Sigmoid colon (tissue), 7 donors: ENCODE data around the gene P2RY12. TPM values are rescaled to one million over a fixed set of nuclear protein-coding genes. Genes with fewer than 3 reads are reported as not detected.
A peak's percentile ranks its signal among the peaks of the same experiment; 100 is the strongest.

Source experiments
- DNase-seq: peaks from one replicate; pipeline ENCODE4 v3.0.0-alpha.2; 2019
- H3K27ac ChIP-seq, 4 donors: fragments of 200-600 bp; sonication (generic); one replicate each; pipeline ENCODE4 v1.5.1; 2016 to 2019; ENCODE audit warnings: mild to moderate bottlenecking in 1 of 4
- H3K27me3 ChIP-seq, 3 donors: fragments of 200-600 bp; sonication (generic); one replicate each; pipeline ENCODE4 v1.5.1; 2019; ENCODE audit warnings: mild to moderate bottlenecking in 1 of 3
- H3K36me3 ChIP-seq, 4 donors: fragments of 200-600 bp; sonication (generic); one replicate each; pipeline ENCODE4 v1.5.1; 2016 to 2019
- H3K4me1 ChIP-seq, 4 donors: fragments of 200-600 bp; sonication (generic); one replicate each; pipeline ENCODE4 v1.5.1; 2017 to 2019
- H3K4me3 ChIP-seq, 4 donors: fragments of 200-600 bp; sonication (generic); one replicate each; pipeline ENCODE4 v1.5.1; 2017 to 2019; ENCODE audit warnings: mild to moderate bottlenecking in 2 of 4, moderate library complexity in 1 of 4
- H3K9me3 ChIP-seq, 4 donors: fragments of 200-600 bp in 3 of 4; sonication (generic) in 3 of 4; one replicate each; pipeline versions ENCODE4 v1.5.1 to v1.6.1; 2013 to 2019
- EP300 ChIP-seq, 4 donors: sonication (generic); formaldehyde crosslinking; IDR thresholded peaks; one replicate each; pipeline ENCODE4 v1.6.1; 2017; ENCODE audit warnings: antibody characterized with exemption in 4 of 4
- POLR2A ChIP-seq, 2 donors: fragments of 450-650 bp; IDR thresholded peaks; one replicate each; pipeline ENCODE4 v1.6.1; 2016; ENCODE audit warnings: antibody characterized with exemption in 2 of 2, mild to moderate bottlenecking in 2 of 2, moderate library complexity in 2 of 2
- POLR2AphosphoS5 ChIP-seq, 4 donors: sonication (generic); formaldehyde crosslinking; IDR thresholded peaks; one replicate each; pipeline ENCODE4 v1.6.1; 2017; ENCODE audit warnings: antibody characterized with exemption in 4 of 4
- WGBS, 2 donors: extraction: QIAGEN DNeasy Blood & Tissue Kit; methylation state at CpG; one replicate each; pipeline ENCODE4 v1.1.7; 2013; 5-methylcytosine and 5-hydroxymethylcytosine counted together
- intact Hi-C: fragments of 100-400 bp; cut with DNase I; formaldehyde crosslinking; loops from one replicate; pipeline ENCODE4 v1.15.1; 2023
- polyA plus RNA-seq, 3 donors: library from polyadenylated mRNA; stranded (reverse); fragments of 200-250 nt; gene quantifications; one replicate each; pipeline ENCODE4 v1.2.3, GENCODE V29; 2013
- total RNA-seq, 4 donors: library from RNA; depleted of rRNA; stranded (reverse); fragments of >200 nt; gene quantifications; one replicate each; pipeline ENCODE4 v1.1.0, GENCODE V29; 2016
- TF ChIP-seq, protein P1 (sequence below), 4 experiments: fragments of 450-650 bp in 3 of 4; fragments of 200-600 bp in 1 of 4; IDR thresholded peaks; one replicate each; pipeline ENCODE4 v1.5.1; 2016 to 2019; ENCODE audit warnings: antibody characterized with exemption in 4 of 4, mild to moderate bottlenecking in 3 of 4, moderate library complexity in 2 of 4
- donor health status: healthy with polysubstance abuse.
- donor health status: Bipolar disorder and iron deficiency.
- donor health status: healthy.

The P2RY12 gene
- total and polyA plus RNA-seq, 7 donors, result 0.60 to 9.3 (median 2.1) TPM

- TF ChIP-seq EP300 (IDR thresholded peaks at IDR 0.05) (no peak), POLR2A (IDR thresholded peaks at IDR 0.05) (no peak), POLR2AphosphoS5 (IDR thresholded peaks at IDR 0.05) (no peak)
- TF ChIP-seq, protein P1, sequence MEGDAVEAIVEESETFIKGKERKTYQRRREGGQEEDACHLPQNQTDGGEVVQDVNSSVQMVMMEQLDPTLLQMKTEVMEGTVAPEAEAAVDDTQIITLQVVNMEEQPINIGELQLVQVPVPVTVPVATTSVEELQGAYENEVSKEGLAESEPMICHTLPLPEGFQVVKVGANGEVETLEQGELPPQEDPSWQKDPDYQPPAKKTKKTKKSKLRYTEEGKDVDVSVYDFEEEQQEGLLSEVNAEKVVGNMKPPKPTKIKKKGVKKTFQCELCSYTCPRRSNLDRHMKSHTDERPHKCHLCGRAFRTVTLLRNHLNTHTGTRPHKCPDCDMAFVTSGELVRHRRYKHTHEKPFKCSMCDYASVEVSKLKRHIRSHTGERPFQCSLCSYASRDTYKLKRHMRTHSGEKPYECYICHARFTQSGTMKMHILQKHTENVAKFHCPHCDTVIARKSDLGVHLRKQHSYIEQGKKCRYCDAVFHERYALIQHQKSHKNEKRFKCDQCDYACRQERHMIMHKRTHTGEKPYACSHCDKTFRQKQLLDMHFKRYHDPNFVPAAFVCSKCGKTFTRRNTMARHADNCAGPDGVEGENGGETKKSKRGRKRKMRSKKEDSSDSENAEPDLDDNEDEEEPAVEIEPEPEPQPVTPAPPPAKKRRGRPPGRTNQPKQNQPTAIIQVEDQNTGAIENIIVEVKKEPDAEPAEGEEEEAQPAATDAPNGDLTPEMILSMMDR (IDR thresholded peaks at IDR 0.05), result no peak
- no peaks in the 10 kb centered on the region for H3K9me3 ChIP-seq
- no peak overlapping the region for H3K27ac ChIP-seq
- intact Hi-C loops, result no loop called here
- H3K4me3 ChIP-seq, result no peak overlapping the region
- 91 to 96% methylated on average over 3 of the region's 3 CpGs for WGBS, 2 donors
- no peaks in the 10 kb centered on the region for H3K4me1 ChIP-seq
- no peak for DNase-seq
- H3K36me3 ChIP-seq, result no peaks in the 10 kb centered on the region
- H3K27me3 ChIP-seq, result no peaks in the 10 kb centered on the region
Measured at GRCh38 chr3:151296226-151296625, 88.3 kb downstream of the P2RY12 start.

GRCh38 chr3:151293127-151293526 is 91.4 kb downstream of the P2RY12 start:
- Histone ChIP-seq H3K27me3 (no peaks in the 10 kb centered on the region), H3K27ac (no peak overlapping the region), H3K36me3 (no peaks in the 10 kb centered on the region), H3K4me1 (no peaks in the 10 kb centered on the region), H3K9me3 (no peaks in the 10 kb centered on the region), H3K4me3 (no peak overlapping the region)
- DNase-seq, result no peak
- intact Hi-C loops, result no loop called here
- TF ChIP-seq POLR2A (IDR thresholded peaks at IDR 0.05) (no peak), EP300 (IDR thresholded peaks at IDR 0.05) (no peak), POLR2AphosphoS5 (IDR thresholded peaks at IDR 0.05) (no peak)
- TF ChIP-seq, protein P1 (IDR thresholded peaks at IDR 0.05), result no peak
- WGBS, 2 donors, result 16 to 64% methylated on average over 6 of the region's 6 CpGs

DNA sequence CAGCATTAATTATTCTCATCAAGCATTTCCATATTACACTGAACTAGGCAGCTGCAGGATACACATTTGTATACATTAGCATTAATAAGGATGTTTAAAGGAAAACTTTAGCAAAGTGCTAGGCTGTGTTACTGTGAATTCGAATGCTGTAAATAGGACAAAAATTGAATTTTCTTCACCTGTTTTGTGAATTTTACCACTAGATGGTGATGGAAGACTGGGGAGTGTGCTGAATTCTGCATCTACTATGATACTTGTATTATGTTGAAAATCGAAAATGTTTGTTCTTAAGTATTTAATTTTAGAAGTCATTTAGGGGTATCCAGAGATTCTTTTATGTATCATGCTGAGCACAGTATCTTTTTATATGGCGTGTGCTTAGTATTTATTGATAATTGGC is 93.9 kb downstream of the P2RY12 start:
- 63% methylated on average over 3 of the region's 3 CpGs for WGBS, 2 donors
- no peak for DNase-seq
- intact Hi-C loops, result no loop called here
- H3K4me1 ChIP-seq, result no peaks in the 10 kb centered on the region
- H3K4me3 ChIP-seq, result no peak overlapping the region
- TF ChIP-seq, protein P1 (IDR thresholded peaks at IDR 0.05), result peak in 2 of 4 experiments; percentile 12 to 15
- no peak for TF ChIP-seq POLR2A (IDR thresholded peaks at IDR 0.05)
- H3K9me3 ChIP-seq, result no peaks in the 10 kb centered on the region
- no peak overlapping the region for H3K27ac ChIP-seq
- H3K27me3 ChIP-seq, result no peaks in the 10 kb centered on the region
- H3K36me3 ChIP-seq, result no peaks in the 10 kb centered on the region

- WGBS, 2 donors, result 43 to 62% methylated on average over 3 of the region's 3 CpGs
Measured at GRCh38 chr3:151289445-151289844, 95.1 kb downstream of the P2RY12 start.

More at GRCh38 chr3:151289445-151289844, 95.1 kb downstream of the P2RY12 start:
- Histone ChIP-seq H3K4me3 (no peak overlapping the region), H3K9me3 (no peaks in the 10 kb centered on the region), H3K4me1 (no peaks in the 10 kb centered on the region), H3K27ac (no peak overlapping the region), H3K36me3 (no peaks in the 10 kb centered on the region), H3K27me3 (no peaks in the 10 kb centered on the region)
- no peak for TF ChIP-seq POLR2AphosphoS5 (IDR thresholded peaks at IDR 0.05)
- TF ChIP-seq, protein P1 (IDR thresholded peaks at IDR 0.05), result no peak
- no peak for TF ChIP-seq EP300 (IDR thresholded peaks at IDR 0.05)
- no peak for TF ChIP-seq POLR2A (IDR thresholded peaks at IDR 0.05)
- intact Hi-C loops, result loop anchor here (10.0 kb wide), 1 partner anchor 545 kb away; no protein-coding TSS in a partner anchor
- no peak for DNase-seq

Other genes starting within 250 kb of the P2RY12 start
- gene GPR171, start 181.5 kb downstream of the P2RY12 start, total RNA-seq, result 1 to 10 TPM in 1 of 4 donors, under 1 TPM in 2, not detected in 1; 0.41 to 2.6 (median 0.55) TPM
- gene GPR171, start 181.5 kb downstream of the P2RY12 start, polyA plus RNA-seq, result 1 to 10 TPM in 1 of 3 donors, under 1 TPM in 1, not detected in 1; 0.46 to 8.9 TPM
- 10 to 100 TPM in 2 of 4 donors, 1 to 10 TPM in 2; 6.5 to 26.7 (median 14.9) TPM for gene P2RY14, start 106.2 kb downstream of the P2RY12 start, total RNA-seq
- gene P2RY14, start 106.2 kb downstream of the P2RY12 start, polyA plus RNA-seq, result 1 to 10 TPM; 2.5 to 4.2 (median 3.4) TPM
- gene GPR87, start 67.9 kb downstream of the P2RY12 start, total RNA-seq, result not detected
- under 1 TPM in 1 of 3 donors, not detected in 2; 0.07 TPM for gene GPR87, start 67.9 kb downstream of the P2RY12 start, polyA plus RNA-seq
- 1 to 10 TPM in 2 of 4 donors, under 1 TPM in 2; 0.28 to 2.3 (median 1.3) TPM for gene P2RY13, start 55.2 kb downstream of the P2RY12 start, total RNA-seq
- gene P2RY13, start 55.2 kb downstream of the P2RY12 start, polyA plus RNA-seq, result 1 to 10 TPM in 2 of 3 donors, under 1 TPM in 1; 0.60 to 3.9 (median 3.0) TPM
- gene IGSF10, start 76.3 kb upstream of the P2RY12 start, total RNA-seq, result 1 to 10 TPM in 3 of 4 donors, under 1 TPM in 1; 0.41 to 7.2 (median 1.7) TPM
- gene IGSF10, start 76.3 kb upstream of the P2RY12 start, polyA plus RNA-seq, result under 1 TPM; 0.46 to 0.70 (median 0.60) TPM